K562 (cell line): ENCODE data around the gene MPL. TPM values are rescaled to one million over a fixed set of nuclear protein-coding genes. Genes with fewer than 3 reads are reported as not detected.

Source experiments
- ATAC-seq: fragments of 200-7000 bp; cut with Tn5 transposase; 3 replicates; pipeline ENCODE4 v1.9.1; 2020; ENCODE audit warnings: moderate library complexity
- BruUV-seq: library from RNA; stranded (reverse); fragments of 400-500 nt; replicated peaks from 2 replicates; lab custom pipeline; 2021; lab: Mats Ljungman, UMichigan
- CTCF ChIA-PET: fragments of 300-600 bp; formaldehyde crosslinking; extraction: SDS; loops from one replicate; lab custom pipeline; 2021; ENCODE audit warnings: low intra/inter-chr PET ratio; lab: Yijun Ruan, JAX
- POLR2A ChIA-PET: fragments of 300-600, 350-650 bp; sonication (Branson Sonifier 250); formaldehyde crosslinking; extraction: SDS; loops from one replicate; lab custom pipeline; 2021; ENCODE audit warnings: antibody characterized with exemption, inconsistent platforms; lab: Yijun Ruan, JAX
- DNase-seq, 4 experiments: peaks; one replicate each; pipeline versions ENCODE4 v3.0.0 to v3.0.0-alpha.2; 2011 to 2018; ENCODE audit warnings: low spot score in 3 of 4, mixed read lengths in 3 of 4; ENCODE audit errors: extremely low read depth in 1 of 4
- FAIRE-seq: peaks from 2 replicates; lab custom pipeline; 2011; peaks lifted over from hg19 to GRCh38; lab: Jason Lieb, UNC
- H2AFZ ChIP-seq: 2 replicates; pipeline ENCODE4 v1.6.0; 2011; ENCODE audit warnings: low read depth, low read length, control low read depth, inconsistent platforms
- H3K27ac ChIP-seq: fragments of 200-600 bp; 3 replicates; pipeline ENCODE4 v1.8.0; 2011; ENCODE audit warnings: low read depth, mild to moderate bottlenecking, control low read depth, inconsistent platforms, low read length, moderate library complexity, mixed read lengths; ENCODE audit errors: extremely low read depth
- H3K27me3 ChIP-seq, 2 experiments: fragments of 300-600 bp in 1 of 2; 2 replicates in 1 of 2; 3 replicates in 1 of 2; pipeline versions ENCODE4 v1.6.0 to v1.8.0; 2011; ENCODE audit warnings: inconsistent platforms in 2 of 2, low read length in 2 of 2, mild to moderate bottlenecking in 1 of 2, mixed read lengths in 1 of 2, moderate library complexity in 1 of 2; ENCODE audit not compliant: control insufficient read depth in 2 of 2, insufficient read depth in 2 of 2
- H3K36me3 ChIP-seq: fragments of 300-600 bp; 3 replicates; pipeline ENCODE4 v1.8.0; 2011; ENCODE audit warnings: mild to moderate bottlenecking, low read length, inconsistent platforms; ENCODE audit not compliant: control insufficient read depth, insufficient read depth
- H3K4me1 ChIP-seq, 2 experiments: fragments of 200-600 bp in 1 of 2; replicated peaks in 1 of 2; 2 replicates in 1 of 2; 3 replicates in 1 of 2; pipeline versions ENCODE4 v1.5.1 to v1.8.0; 2011; ENCODE audit warnings: inconsistent platforms in 2 of 2, low read length in 2 of 2, mild to moderate bottlenecking in 1 of 2, mixed read lengths in 1 of 2, moderate library complexity in 1 of 2; ENCODE audit not compliant: control insufficient read depth in 2 of 2, insufficient read depth in 2 of 2
- H3K4me2 ChIP-seq: 2 replicates; pipeline ENCODE4 v1.6.1; 2011; ENCODE audit warnings: low read length, control low read depth, inconsistent platforms, mixed read lengths; ENCODE audit not compliant: insufficient read depth
- H3K4me3 ChIP-seq: fragments of 200-600 bp; sonication (generic), shearing (Covaris generic); 2 replicates; pipeline ENCODE4 v1.5.1; 2016; ENCODE audit warnings: control low read depth, inconsistent platforms
- H3K79me2 ChIP-seq: fragments of 200-600 bp; 3 replicates; pipeline ENCODE4 v1.8.0; 2011; ENCODE audit warnings: low read length, inconsistent platforms; ENCODE audit not compliant: control insufficient read depth, insufficient read depth
- H3K9ac ChIP-seq, 2 experiments: 2 replicates each; pipeline versions ENCODE4 v1.6.0 to v1.6.1; 2011; ENCODE audit warnings: low read depth in 2 of 2, low read length in 2 of 2, control low read depth in 1 of 2, inconsistent platforms in 1 of 2, mild to moderate bottlenecking in 1 of 2, mixed read lengths in 1 of 2; ENCODE audit not compliant: insufficient read depth in 1 of 2
- H3K9me1 ChIP-seq: one replicate; pipeline ENCODE4 v1.6.0; 2011; ENCODE audit warnings: inconsistent platforms, mild to moderate bottlenecking, low read length, moderate library complexity; ENCODE audit not compliant: control insufficient read depth, insufficient read depth
- H3K9me3 ChIP-seq: replicated peaks from 2 replicates; pipeline ENCODE4 v1.5.1; 2011; ENCODE audit warnings: low read depth, low read length, inconsistent platforms; ENCODE audit not compliant: control insufficient read depth, insufficient read depth
- H4K20me1 ChIP-seq: replicated peaks from 2 replicates; pipeline ENCODE4 v1.6.1; 2011; ENCODE audit warnings: low read length, inconsistent platforms, mixed read lengths; ENCODE audit not compliant: control insufficient read depth, insufficient read depth
- HNRNPK ChIP-seq: fragments of 200-400 bp; formaldehyde crosslinking; IDR thresholded peaks from one replicate; pipeline ENCODE4 v1.6.1; 2018; ENCODE audit warnings: mild to moderate bottlenecking, low read depth, low read length; ENCODE audit not compliant: poor library complexity, severe bottlenecking
- KDM2B ChIP-seq: fragments of 250-450 bp; sonication (Bioruptor Pico); IDR thresholded peaks from 2 replicates; pipeline ENCODE4 v1.8.0; 2021; ENCODE audit warnings: mild to moderate bottlenecking, moderate library complexity
- L3MBTL2 ChIP-seq: fragments of 450-650 bp; IDR thresholded peaks from 2 replicates; pipeline ENCODE4 v1.6.1; 2016; ENCODE audit warnings: mild to moderate bottlenecking, moderate library complexity
- PPARD ChIP-seq: fragments of 250-450 bp; sonication (Bioruptor Pico); IDR thresholded peaks from 2 replicates; pipeline ENCODE4 v1.8.0; 2022; ENCODE audit warnings: inconsistent platforms, mild to moderate bottlenecking, moderate library complexity
- SNRNP70 ChIP-seq: fragments of 200-400 bp; formaldehyde crosslinking; optimal IDR thresholded peaks from 2 replicates; pipeline ENCODE3; 2017; ENCODE audit warnings: low read depth, low read length
- SRSF7 ChIP-seq: fragments of 200-400 bp; formaldehyde crosslinking; optimal IDR thresholded peaks from 2 replicates; pipeline ENCODE3; 2017; ENCODE audit warnings: mild to moderate bottlenecking, low read depth, low read length
- STAG1 ChIP-seq: sonication (generic); formaldehyde crosslinking; IDR thresholded peaks from 2 replicates; pipeline ENCODE4 v1.5.0; 2020; ENCODE audit warnings: missing genetic modification reagents, borderline replicate concordance
- ZFP1 ChIP-seq: fragments of 450-650 bp; formaldehyde crosslinking; IDR thresholded peaks from 2 replicates; pipeline ENCODE4 v1.4.0; 2020; ENCODE audit warnings: mild to moderate bottlenecking, mixed read lengths
- ZNF41 ChIP-seq: fragments of 250-450 bp; sonication (Bioruptor Pico); conservative IDR thresholded peaks from 2 replicates; pipeline ENCODE4 v1.4.0; 2020; ENCODE audit warnings: mild to moderate bottlenecking
- WGBS: fragments of 100-300 bp; shearing (Covaris generic); methylation state at CpG from one replicate; pipeline ENCODE4 v1.1.6; 2016; ENCODE audit warnings: low coverage, mixed read lengths; ENCODE audit not compliant: insufficient coverage; ENCODE audit errors: missing lambda C conversion rate; 5-methylcytosine and 5-hydroxymethylcytosine counted together
- in situ Hi-C: fragments of 300-500 bp; cut with MboI; formaldehyde crosslinking; loops from 4 replicates; pipeline ENCODE4 v1.15.0; 2018; ENCODE audit warnings: inconsistent platforms, mixed read lengths
- intact Hi-C: fragments of 100-400 bp; cut with micrococcal nuclease; formaldehyde crosslinking; loops from 2 replicates; pipeline ENCODE4 v1.14.2; 2022
- polyA plus RNA-seq, 8 experiments: library from polyadenylated mRNA; depleted of rRNA in 4 of 8; stranded (reverse) in 5 of 8; unstranded in 3 of 8; fragments of >200 nt; fragmentation: Nextera tagmentation in 2 of 8; fragmentation: Illumina TruSeq in 1 of 8; extraction: Ambion mirVana in 2 of 8; extraction: Trizol in 1 of 8; gene quantifications; 2 replicates each; pipeline versions ENCODE4 v1.2.1 to v1.2.3, GENCODE V29; 2011 to 2014; ENCODE audit warnings: inconsistent platforms in 1 of 8, missing spikeins in 1 of 8
- total RNA-seq, 7 experiments: library from RNA; depleted of rRNA in 6 of 7; stranded (reverse); fragments of >200 nt in 6 of 7; fragmentation: Illumina TruSeq in 2 of 7; extraction: Trizol in 2 of 7; gene quantifications; 2 replicates each; pipeline versions ENCODE4 v1.2.1 to v1.2.3, GENCODE V29; 2011 to 2021; ENCODE audit warnings: low replicate concordance in 1 of 7
- TF ChIP-seq, protein P1 (sequence below): fragments of 450-650 bp; formaldehyde crosslinking; IDR thresholded peaks from 2 replicates; pipeline ENCODE4 v1.4.0; 2020; ENCODE audit warnings: mild to moderate bottlenecking, moderate library complexity
- TF ChIP-seq, protein P2 (sequence below): IDR thresholded peaks from 2 replicates; pipeline ENCODE4 v1.6.1; 2016; ENCODE audit warnings: missing genetic modification characterization, missing compliant biosample characterization
- TF ChIP-seq, protein P3 (sequence below): fragments of 250-450 bp; sonication (Bioruptor Pico); IDR thresholded peaks from 2 replicates; pipeline ENCODE4 v1.5.0; 2020; ENCODE audit warnings: mild to moderate bottlenecking, borderline replicate concordance
- TF ChIP-seq, protein P4 (sequence below): fragments of 450-650 bp; IDR thresholded peaks from 2 replicates; pipeline ENCODE4 v1.6.1; 2018; ENCODE audit not compliant: partially characterized antibody
- TF ChIP-seq, protein P5 (sequence below): fragments of 250-450 bp; sonication (Bioruptor Pico); IDR thresholded peaks from 2 replicates; pipeline ENCODE4 v1.8.0; 2021; ENCODE audit warnings: moderate library complexity, mild to moderate bottlenecking, inconsistent platforms

The MPL gene
- total and polyA plus RNA-seq, 9 of the 15 experiments (the other 6 are each of a cell fraction or from before 2014, with no cell fraction given), result not detected

DNA sequence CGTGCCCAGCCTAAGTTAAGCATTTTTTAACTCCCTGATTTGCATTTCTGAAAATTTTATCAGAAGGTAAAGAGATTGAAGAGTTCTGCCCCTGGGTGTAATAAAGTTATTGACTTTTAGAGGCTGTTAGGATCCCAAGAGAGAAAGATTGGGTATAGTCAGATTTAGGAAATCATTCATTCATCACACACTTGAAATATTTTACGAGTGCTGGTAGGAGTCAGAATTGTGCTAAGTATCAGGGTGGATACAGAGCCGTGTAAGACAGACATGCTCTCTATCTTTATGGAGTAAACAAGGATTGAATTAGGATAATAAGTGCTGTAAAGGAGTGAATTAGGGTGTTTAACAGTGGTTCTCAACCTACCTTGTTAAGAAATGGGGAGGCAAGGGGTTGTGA, 55.1 kb downstream of the MPL start:
- ChIA-PET POLR2A (interaction anchor here (1.1 kb wide), 1 partner anchor 13 kb away, joined by 3 read pairs; no protein-coding TSS in a partner anchor), CTCF (no interaction called here)
- Histone ChIP-seq H3K4me2 (no peak overlapping the region), H3K27ac (no peak overlapping the region), H3K9ac (no peak overlapping the region), H3K27me3 (no peaks in the 10 kb centered on the region), H3K4me1 (peaks cover 0 to 13% of the 10 kb centered on the region in 2 experiments; a peak in 2 of 5 replicates), H3K79me2 (peaks cover 33% of the 10 kb centered on the region), H2AFZ (no peak overlapping the region), H3K4me3 (no peak overlapping the region), H3K36me3 (peaks cover 7% of the 10 kb centered on the region), H4K20me1 (peaks cover 13% of the 10 kb centered on the region; the same call in 1 of the 2 replicates), H3K9me3 (no peaks in the 10 kb centered on the region), H3K9me1 (peaks cover 5% of the 10 kb centered on the region)
- 53% methylated on average over 3 of the region's 3 CpGs for WGBS
- DNase-seq, result no peak
- in situ Hi-C loops (no loop called here), intact Hi-C loops (no loop called here)
- no peak for FAIRE-seq
- BruUV-seq, result no TSS peak
- ATAC-seq, result no peak
- TF ChIP-seq STAG1 (CRISPR knock-in tag) (no peak), SNRNP70 (no peak), ZNF41 (CRISPR knock-in tag) (no peak), L3MBTL2 (no peak), HNRNPK (no peak), SRSF7 (no peak), ZFP1 (CRISPR knock-in tag) (no peak), KDM2B (CRISPR knock-in tag) (no peak), PPARD (CRISPR knock-in tag) (no peak)
- TF ChIP-seq, protein P1, sequence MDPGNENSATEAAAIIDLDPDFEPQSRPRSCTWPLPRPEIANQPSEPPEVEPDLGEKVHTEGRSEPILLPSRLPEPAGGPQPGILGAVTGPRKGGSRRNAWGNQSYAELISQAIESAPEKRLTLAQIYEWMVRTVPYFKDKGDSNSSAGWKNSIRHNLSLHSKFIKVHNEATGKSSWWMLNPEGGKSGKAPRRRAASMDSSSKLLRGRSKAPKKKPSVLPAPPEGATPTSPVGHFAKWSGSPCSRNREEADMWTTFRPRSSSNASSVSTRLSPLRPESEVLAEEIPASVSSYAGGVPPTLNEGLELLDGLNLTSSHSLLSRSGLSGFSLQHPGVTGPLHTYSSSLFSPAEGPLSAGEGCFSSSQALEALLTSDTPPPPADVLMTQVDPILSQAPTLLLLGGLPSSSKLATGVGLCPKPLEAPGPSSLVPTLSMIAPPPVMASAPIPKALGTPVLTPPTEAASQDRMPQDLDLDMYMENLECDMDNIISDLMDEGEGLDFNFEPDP (CRISPR knock-in tag), result no peak
- TF ChIP-seq, protein P2, sequence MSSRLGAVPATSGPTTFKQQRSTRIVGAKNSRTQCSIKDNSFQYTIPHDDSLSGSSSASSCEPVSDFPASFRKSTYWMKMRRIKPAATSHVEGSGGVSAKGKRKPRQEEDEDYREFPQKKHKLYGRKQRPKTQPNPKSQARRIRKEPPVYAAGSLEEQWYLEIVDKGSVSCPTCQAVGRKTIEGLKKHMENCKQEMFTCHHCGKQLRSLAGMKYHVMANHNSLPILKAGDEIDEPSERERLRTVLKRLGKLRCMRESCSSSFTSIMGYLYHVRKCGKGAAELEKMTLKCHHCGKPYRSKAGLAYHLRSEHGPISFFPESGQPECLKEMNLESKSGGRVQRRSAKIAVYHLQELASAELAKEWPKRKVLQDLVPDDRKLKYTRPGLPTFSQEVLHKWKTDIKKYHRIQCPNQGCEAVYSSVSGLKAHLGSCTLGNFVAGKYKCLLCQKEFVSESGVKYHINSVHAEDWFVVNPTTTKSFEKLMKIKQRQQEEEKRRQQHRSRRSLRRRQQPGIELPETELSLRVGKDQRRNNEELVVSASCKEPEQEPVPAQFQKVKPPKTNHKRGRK, result no peak
- TF ChIP-seq, protein P3, sequence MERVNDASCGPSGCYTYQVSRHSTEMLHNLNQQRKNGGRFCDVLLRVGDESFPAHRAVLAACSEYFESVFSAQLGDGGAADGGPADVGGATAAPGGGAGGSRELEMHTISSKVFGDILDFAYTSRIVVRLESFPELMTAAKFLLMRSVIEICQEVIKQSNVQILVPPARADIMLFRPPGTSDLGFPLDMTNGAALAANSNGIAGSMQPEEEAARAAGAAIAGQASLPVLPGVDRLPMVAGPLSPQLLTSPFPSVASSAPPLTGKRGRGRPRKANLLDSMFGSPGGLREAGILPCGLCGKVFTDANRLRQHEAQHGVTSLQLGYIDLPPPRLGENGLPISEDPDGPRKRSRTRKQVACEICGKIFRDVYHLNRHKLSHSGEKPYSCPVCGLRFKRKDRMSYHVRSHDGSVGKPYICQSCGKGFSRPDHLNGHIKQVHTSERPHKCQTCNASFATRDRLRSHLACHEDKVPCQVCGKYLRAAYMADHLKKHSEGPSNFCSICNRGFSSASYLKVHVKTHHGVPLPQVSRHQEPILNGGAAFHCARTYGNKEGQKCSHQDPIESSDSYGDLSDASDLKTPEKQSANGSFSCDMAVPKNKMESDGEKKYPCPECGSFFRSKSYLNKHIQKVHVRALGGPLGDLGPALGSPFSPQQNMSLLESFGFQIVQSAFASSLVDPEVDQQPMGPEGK (CRISPR knock-in tag), result no peak
- TF ChIP-seq, protein P4, sequence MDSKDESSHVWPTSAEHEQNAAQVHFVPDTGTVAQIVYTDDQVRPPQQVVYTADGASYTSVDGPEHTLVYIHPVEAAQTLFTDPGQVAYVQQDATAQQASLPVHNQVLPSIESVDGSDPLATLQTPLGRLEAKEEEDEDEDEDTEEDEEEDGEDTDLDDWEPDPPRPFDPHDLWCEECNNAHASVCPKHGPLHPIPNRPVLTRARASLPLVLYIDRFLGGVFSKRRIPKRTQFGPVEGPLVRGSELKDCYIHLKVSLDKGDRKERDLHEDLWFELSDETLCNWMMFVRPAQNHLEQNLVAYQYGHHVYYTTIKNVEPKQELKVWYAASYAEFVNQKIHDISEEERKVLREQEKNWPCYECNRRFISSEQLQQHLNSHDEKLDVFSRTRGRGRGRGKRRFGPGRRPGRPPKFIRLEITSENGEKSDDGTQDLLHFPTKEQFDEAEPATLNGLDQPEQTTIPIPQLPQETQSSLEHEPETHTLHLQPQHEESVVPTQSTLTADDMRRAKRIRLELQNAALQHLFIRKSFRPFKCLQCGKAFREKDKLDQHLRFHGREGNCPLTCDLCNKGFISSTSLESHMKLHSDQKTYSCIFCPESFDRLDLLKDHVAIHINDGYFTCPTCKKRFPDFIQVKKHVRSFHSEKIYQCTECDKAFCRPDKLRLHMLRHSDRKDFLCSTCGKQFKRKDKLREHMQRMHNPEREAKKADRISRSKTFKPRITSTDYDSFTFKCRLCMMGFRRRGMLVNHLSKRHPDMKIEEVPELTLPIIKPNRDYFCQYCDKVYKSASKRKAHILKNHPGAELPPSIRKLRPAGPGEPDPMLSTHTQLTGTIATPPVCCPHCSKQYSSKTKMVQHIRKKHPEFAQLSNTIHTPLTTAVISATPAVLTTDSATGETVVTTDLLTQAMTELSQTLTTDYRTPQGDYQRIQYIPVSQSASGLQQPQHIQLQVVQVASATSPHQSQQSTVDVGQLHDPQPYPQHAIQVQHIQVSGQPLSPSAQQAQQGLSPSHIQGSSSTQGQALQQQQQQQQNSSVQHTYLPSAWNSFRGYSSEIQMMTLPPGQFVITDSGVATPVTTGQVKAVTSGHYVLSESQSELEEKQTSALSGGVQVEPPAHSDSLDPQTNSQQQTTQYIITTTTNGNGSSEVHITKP, result no peak
- TF ChIP-seq, protein P5, sequence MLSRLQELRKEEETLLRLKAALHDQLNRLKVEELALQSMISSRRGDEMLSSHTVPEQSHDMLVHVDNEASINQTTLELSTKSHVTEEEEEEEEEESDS (CRISPR knock-in tag), result no peak
